ENCODE data around the gene CNGB1. TPM values are rescaled to one million over a fixed set of nuclear protein-coding genes. Genes with fewer than 3 reads are reported as not detected.

The CNGB1 gene
- polyA plus RNA-seq, 1 donor from 2014 or later, result 20.7 TPM

- TF ChIP-seq MXI1 (conservative IDR thresholded peaks at IDR 0.05; ENCODE audit: poor library complexity, severe bottlenecking), result no peak
- no peak for TF ChIP-seq EZH2 (IDR thresholded peaks at IDR 0.05; ENCODE audit: borderline replicate concordance, insufficient read depth, low read length, poor library complexity, severe bottlenecking)
- TF ChIP-seq SMC3 (conservative IDR thresholded peaks at IDR 0.05; ENCODE audit: poor library complexity), result no peak
- TF ChIP-seq RAD21 (conservative IDR thresholded peaks at IDR 0.05), result no peak
- TF ChIP-seq POLR2AphosphoS5 (IDR thresholded peaks at IDR 0.05), result no peak
- no peak for TF ChIP-seq REST (IDR thresholded peaks at IDR 0.05; ENCODE audit: borderline replicate concordance)
- no peak for TF ChIP-seq EP300 (conservative IDR thresholded peaks at IDR 0.05; ENCODE audit: poor library complexity, severe bottlenecking)
- no peak for TF ChIP-seq CTCF (IDR thresholded peaks at IDR 0.05; ENCODE audit: poor library complexity, severe bottlenecking)
- TF ChIP-seq TAF1 (IDR thresholded peaks at IDR 0.05; ENCODE audit: low read depth), result no peak
- Histone ChIP-seq H3K27ac (ENCODE audit: low read length) (no peak overlapping the region), H3K79me2 (replicated peaks; ENCODE audit: insufficient read depth, low read length) (no peaks in the 10 kb centered on the region), H3K9ac (ENCODE audit: low read length) (no peak overlapping the region), H4K20me1 (ENCODE audit: insufficient read depth) (no peaks in the 10 kb centered on the region), H3K9me3 (ENCODE audit: low read length) (no peaks in the 10 kb centered on the region), H3K36me3 (ENCODE audit: insufficient read depth, low read length) (no peaks in the 10 kb centered on the region), H3K4me3 (ENCODE audit: low read length) (no peak overlapping the region), H3K27me3 (ENCODE audit: insufficient read depth, low read depth, low read length) (no peaks in the 10 kb centered on the region), H3F3A (ENCODE audit: insufficient read depth, low read length, poor library complexity, severe bottlenecking) (no peaks in the 10 kb centered on the region), H3K4me2 (ENCODE audit: low read length) (no peak overlapping the region), H3K9me2 (ENCODE audit: insufficient read depth, low read length) (no peaks in the 10 kb centered on the region), H2AFZ (ENCODE audit: low read depth, low read length) (no peak overlapping the region)
Measured at GRCh38 chr16:57834936-57835335, 136.0 kb downstream of the CNGB1 start.

Other genes starting within 250 kb of the CNGB1 start
- 56.4 and 57.9 TPM in 2 replicates for gene KATNB1, start 235.4 kb downstream of the CNGB1 start, polyA plus RNA-seq
- 29.7 and 33.2 TPM in 2 replicates for gene KIFC3, start 168.6 kb downstream of the CNGB1 start, polyA plus RNA-seq
- 5.1 and 7.0 TPM in 2 replicates for gene ZNF319, start 29.5 kb upstream of the CNGB1 start, polyA plus RNA-seq
- 25.7 and 47.0 TPM in 2 replicates for gene USB1, start 30.3 kb upstream of the CNGB1 start, polyA plus RNA-seq
- gene MMP15, start 54.6 kb upstream of the CNGB1 start, polyA plus RNA-seq, result 18.5 and 18.7 TPM in 2 replicates
- gene CFAP20, start 158.3 kb upstream of the CNGB1 start, polyA plus RNA-seq, result 193 and 210 TPM in 2 replicates
- 36.7 and 38.4 TPM in 2 replicates for gene CSNK2A2, start 227.0 kb upstream of the CNGB1 start, polyA plus RNA-seq

All from neural cell (in vitro differentiated cells).